ENCODE results near the gene MYBL2. TPM values are rescaled to one million over a fixed set of nuclear protein-coding genes. Genes with fewer than 3 reads are reported as not detected.

MYBL2 gene
- total RNA-seq, 1 donor = 11.7 TPM

DNA sequence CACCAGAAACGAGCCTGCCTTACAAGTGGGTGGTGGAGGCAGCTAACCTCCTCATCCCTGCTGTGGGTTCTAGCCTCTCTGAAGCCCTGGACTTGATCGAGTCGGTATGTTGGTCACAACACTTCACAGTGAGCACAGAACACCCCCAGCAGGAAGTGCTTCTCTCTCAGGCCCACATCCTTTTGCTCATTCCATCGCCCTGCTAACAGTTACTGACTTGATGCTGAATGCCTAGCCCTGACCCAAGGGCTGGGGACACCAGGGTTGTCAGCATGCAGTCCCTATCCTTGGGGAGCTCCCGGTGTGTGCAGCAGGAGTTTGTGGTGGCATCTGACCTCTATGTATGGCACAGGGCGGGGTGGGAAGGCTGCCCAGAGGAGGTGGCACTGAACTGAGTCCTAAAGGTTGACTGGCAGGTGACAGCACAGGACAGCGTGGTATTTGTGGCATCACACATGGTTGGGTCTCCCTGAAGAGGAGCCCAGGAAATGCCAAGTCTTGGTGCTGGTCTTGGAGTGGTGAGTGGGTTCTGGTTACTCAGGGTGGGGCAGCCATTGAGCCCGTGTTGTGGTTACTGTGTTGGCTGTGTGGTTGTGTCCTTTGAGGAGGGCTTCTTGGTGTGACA lies 33.1 kb downstream of the MYBL2 start:
- no peak overlapping the region for H3K4me3 ChIP-seq (ENCODE audit: low read depth, low read length)
- TF ChIP-seq, protein P1, sequence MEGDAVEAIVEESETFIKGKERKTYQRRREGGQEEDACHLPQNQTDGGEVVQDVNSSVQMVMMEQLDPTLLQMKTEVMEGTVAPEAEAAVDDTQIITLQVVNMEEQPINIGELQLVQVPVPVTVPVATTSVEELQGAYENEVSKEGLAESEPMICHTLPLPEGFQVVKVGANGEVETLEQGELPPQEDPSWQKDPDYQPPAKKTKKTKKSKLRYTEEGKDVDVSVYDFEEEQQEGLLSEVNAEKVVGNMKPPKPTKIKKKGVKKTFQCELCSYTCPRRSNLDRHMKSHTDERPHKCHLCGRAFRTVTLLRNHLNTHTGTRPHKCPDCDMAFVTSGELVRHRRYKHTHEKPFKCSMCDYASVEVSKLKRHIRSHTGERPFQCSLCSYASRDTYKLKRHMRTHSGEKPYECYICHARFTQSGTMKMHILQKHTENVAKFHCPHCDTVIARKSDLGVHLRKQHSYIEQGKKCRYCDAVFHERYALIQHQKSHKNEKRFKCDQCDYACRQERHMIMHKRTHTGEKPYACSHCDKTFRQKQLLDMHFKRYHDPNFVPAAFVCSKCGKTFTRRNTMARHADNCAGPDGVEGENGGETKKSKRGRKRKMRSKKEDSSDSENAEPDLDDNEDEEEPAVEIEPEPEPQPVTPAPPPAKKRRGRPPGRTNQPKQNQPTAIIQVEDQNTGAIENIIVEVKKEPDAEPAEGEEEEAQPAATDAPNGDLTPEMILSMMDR (IDR thresholded peaks at IDR 0.05; ENCODE audit: insufficient read depth, low read depth, low read length) = no peak
- DNase-seq (ENCODE audit: low read depth) = no peak

DNA sequence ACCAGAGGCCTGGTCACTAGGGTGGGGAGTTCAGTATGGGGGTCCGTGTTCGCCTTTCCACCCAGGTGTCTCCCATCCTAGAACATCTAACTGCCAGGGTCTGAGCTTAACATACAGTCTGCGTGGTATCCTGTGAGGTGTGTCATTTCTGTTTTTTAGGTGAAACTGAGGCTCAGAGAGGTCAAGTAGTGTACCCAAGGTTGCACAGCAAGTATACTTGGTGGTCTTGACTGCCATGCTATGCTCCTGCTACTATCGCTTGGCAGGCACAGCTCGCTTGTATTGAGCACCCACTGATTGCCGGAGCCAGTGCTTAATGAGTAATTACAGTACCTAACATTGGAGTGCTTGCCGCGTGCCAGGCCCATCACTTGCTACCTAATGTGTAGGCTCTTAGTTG lies 33.7 kb downstream of the MYBL2 start:
- TF ChIP-seq, protein P1 (IDR thresholded peaks at IDR 0.05; ENCODE audit: insufficient read depth, low read depth, low read length) = no peak
- no peak overlapping the region for H3K4me3 ChIP-seq (ENCODE audit: low read depth, low read length)
- DNase-seq (ENCODE audit: low read depth) = no peak

DNA sequence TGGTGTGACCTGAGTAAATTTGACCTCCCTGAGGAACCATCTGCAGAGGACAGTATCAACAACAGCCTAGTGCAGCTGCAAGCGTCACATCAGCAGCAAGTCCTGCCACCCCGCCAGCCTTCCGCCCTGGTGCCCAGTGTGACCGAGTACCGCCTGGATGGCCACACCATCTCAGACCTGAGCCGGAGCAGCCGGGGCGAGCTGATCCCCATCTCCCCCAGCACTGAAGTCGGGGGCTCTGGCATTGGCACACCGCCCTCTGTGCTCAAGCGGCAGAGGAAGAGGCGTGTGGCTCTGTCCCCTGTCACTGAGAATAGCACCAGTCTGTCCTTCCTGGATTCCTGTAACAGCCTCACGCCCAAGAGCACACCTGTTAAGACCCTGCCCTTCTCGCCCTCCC lies 35.6 kb downstream of the MYBL2 start:
- TF ChIP-seq, protein P1 (IDR thresholded peaks at IDR 0.05; ENCODE audit: insufficient read depth, low read depth, low read length) = no peak
- no peak for DNase-seq (ENCODE audit: low read depth)
- no peak overlapping the region for H3K4me3 ChIP-seq (ENCODE audit: low read depth, low read length)

DNA sequence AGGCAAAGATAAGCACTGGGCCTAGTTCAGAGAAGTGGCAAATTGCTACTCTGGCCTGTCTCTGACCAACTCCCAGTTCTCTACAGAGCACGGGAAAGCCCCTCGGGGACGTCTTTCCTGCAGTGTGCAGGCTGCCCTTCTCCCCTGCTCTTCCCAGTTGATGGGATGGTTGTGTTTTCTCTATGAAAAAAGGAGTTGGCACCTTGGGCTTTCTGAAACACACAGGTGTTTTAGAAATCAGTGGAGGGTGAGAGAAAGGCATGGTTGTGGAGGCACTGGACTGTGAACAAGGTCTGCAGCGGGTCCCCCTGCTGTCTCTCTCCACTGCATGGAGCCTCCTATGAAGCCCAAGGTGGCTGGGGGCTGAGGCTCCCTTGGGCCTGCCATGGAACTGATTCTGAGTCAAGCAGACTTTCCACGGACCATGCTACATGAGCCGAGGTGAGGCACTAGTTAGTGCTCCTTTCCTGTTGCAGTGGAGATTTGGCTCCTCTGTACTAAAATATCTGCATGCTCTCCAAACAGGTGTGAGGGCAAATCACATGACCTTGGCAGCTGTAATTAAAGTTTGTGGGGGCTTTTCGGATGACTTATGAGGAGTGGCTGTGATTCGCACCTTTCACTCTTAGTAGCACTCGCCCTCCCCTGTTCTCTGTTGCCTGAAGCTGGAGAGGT lies 43.6 kb downstream of the MYBL2 start:
- TF ChIP-seq, protein P1 (IDR thresholded peaks at IDR 0.05; ENCODE audit: insufficient read depth, low read depth, low read length) = no peak
- no peak for DNase-seq (ENCODE audit: low read depth)
- H3K4me3 ChIP-seq (ENCODE audit: low read depth, low read length) = no peak overlapping the region

DNA sequence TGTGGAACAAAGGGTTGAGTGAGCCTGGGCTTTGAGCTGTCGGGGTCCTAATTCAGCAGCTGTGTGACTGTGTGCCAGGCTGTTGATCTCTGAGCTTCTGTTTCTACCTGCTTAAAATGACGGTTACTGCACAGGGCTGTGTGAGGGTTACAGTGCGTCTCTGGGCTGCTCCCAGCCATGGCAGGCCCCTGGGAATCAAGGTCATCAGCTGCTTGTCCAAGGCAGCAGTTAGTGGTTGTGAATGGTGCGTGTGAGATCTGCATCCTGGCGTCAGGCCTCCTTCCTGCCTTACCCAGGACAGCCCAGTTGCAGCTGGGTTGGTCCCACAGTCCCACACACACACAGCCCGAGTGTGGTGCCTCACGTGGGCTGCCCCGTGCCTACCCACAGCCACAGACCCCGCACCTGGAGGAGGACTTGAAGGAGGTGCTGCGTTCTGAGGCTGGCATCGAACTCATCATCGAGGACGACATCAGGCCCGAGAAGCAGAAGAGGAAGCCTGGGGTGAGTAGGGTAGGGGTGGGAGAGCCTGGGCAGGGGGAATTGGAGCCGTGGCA lies 44.3 kb downstream of the MYBL2 start:
- TF ChIP-seq, protein P1 (IDR thresholded peaks at IDR 0.05; ENCODE audit: insufficient read depth, low read depth, low read length) = no peak
- no peak overlapping the region for H3K4me3 ChIP-seq (ENCODE audit: low read depth, low read length)
- DNase-seq (ENCODE audit: low read depth) = no peak

DNA sequence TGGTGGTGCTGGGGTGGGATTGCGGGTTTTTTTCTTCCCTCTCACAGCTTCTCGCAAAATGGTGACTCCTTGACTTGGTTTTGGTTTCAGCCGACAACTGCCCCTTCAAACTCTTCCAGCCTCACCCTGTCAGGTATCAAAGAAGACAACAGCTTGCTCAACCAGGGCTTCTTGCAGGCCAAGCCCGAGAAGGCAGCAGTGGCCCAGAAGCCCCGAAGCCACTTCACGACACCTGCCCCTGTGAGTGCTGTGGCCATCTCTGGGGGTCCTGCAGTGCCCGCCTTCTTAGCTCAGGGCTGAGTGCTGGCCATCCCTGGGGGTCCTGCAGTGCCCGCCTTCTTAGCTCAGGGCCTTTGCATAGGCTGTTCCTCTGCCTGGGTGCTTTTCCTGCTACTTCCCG lies 48.1 kb downstream of the MYBL2 start:
- no peak overlapping the region for H3K4me3 ChIP-seq (ENCODE audit: low read depth, low read length)
- no peak for DNase-seq (ENCODE audit: low read depth)
- TF ChIP-seq, protein P1 (IDR thresholded peaks at IDR 0.05; ENCODE audit: insufficient read depth, low read depth, low read length) = no peak
